LNCaP clone FGC (cell line): ENCODE data around the gene USP20.

Experiments used
- DNase-seq: peaks from one replicate; pipeline ENCODE4 v3.0.0-alpha.2; 2011; ENCODE audit warnings: low read depth
- H3K4me3 ChIP-seq: 2 replicates; pipeline ENCODE4 v1.5.1; 2011; ENCODE audit warnings: mild to moderate bottlenecking, low read depth, low read length, control low read depth
- CTCF ChIP-seq: IDR thresholded peaks from 2 replicates; pipeline ENCODE4 v1.5.1; 2012; ENCODE audit warnings: mild to moderate bottlenecking; ENCODE audit not compliant: control insufficient read depth, insufficient read depth; ENCODE audit errors: extremely low read depth

The USP20 gene

GRCh38 chr9:129852579-129852978, 17.3 kb downstream of the USP20 start:
- DNase-seq: no peak
- no peak for TF ChIP-seq CTCF
- no peak overlapping the region for H3K4me3 ChIP-seq

GRCh38 chr9:129853614-129854013, 18.4 kb downstream of the USP20 start:
- no peak overlapping the region for H3K4me3 ChIP-seq
- DNase-seq: no peak
- TF ChIP-seq CTCF: no peak

GRCh38 chr9:129854588-129855110, 19.4 kb downstream of the USP20 start:
- no peak for DNase-seq
- TF ChIP-seq CTCF: no peak
- H3K4me3 ChIP-seq: no peak overlapping the region

- DNase-seq: no peak
- no peak for TF ChIP-seq CTCF
- H3K4me3 ChIP-seq: no peak overlapping the region
Measured at GRCh38 chr9:129857207-129857606, 21.9 kb downstream of the USP20 start.

GRCh38 chr9:129858167-129858962, 23.1 kb downstream of the USP20 start:
- no peak for DNase-seq
- TF ChIP-seq CTCF: no peak
- no peak overlapping the region for H3K4me3 ChIP-seq

GRCh38 chr9:129860653-129861446, 25.6 kb downstream of the USP20 start:
- no peak for DNase-seq
- TF ChIP-seq CTCF: no peak
- H3K4me3 ChIP-seq: no peak overlapping the region

- DNase-seq: no peak
- no peak overlapping the region for H3K4me3 ChIP-seq
- no peak for TF ChIP-seq CTCF
Measured at GRCh38 chr9:129861447-129861827, 26.2 kb downstream of the USP20 start.
